ENCODE data around the gene KNDC1. TPM values are rescaled to one million over a fixed set of nuclear protein-coding genes. Genes with fewer than 3 reads are reported as not detected.

The KNDC1 gene
- total and polyA plus RNA-seq, 3 donors from 2014 or later: 4.2 to 19.8 (median 13.3) TPM

GRCh38 chr10:133179128-133179520 is 19.1 kb downstream of the KNDC1 start:
- Histone ChIP-seq H3K4me3 (no peak overlapping the region), H3K36me3 (ENCODE audit: low read depth, missing control alignments) (no peaks in the 10 kb centered on the region), H3K4me1 (no peaks in the 10 kb centered on the region), H3K27ac (no peak overlapping the region), H3K9me3 (no peaks in the 10 kb centered on the region), H3K27me3 (no peaks in the 10 kb centered on the region)
- no peak for DNase-seq
- TF ChIP-seq CTCF (IDR thresholded peaks at IDR 0.05): no peak
- no peak for TF ChIP-seq POLR2A (IDR thresholded peaks at IDR 0.05)
- WGBS, 2 donors: 93 to 96% methylated on average over 5 to 10 of the region's 11 CpGs
- intact Hi-C loops (cut with DNase I; ENCODE audit: low total_unique reads): no loop called here

- no peaks in the 10 kb centered on the region for H3K27me3 ChIP-seq
- no peak overlapping the region for H3K4me3 ChIP-seq
- TF ChIP-seq CTCF (IDR thresholded peaks at IDR 0.05) (no peak), POLR2A (IDR thresholded peaks at IDR 0.05) (no peak)
- H3K9me3 ChIP-seq: no peaks in the 10 kb centered on the region
- intact Hi-C loops (cut with DNase I; ENCODE audit: low total_unique reads): no loop called here
- H3K27ac ChIP-seq: no peak overlapping the region
- no peak for DNase-seq
- no peaks in the 10 kb centered on the region for H3K4me1 ChIP-seq
- H3K36me3 ChIP-seq (ENCODE audit: low read depth, missing control alignments): no peaks in the 10 kb centered on the region
- 89% methylated on average over 26 of the region's 26 CpGs for WGBS, 2 donors
Observed at GRCh38 chr10:133179651-133180050, 19.6 kb downstream of the KNDC1 start.

GRCh38 chr10:133180192-133180964 is 20.4 kb downstream of the KNDC1 start:
- H3K27ac ChIP-seq: no peak overlapping the region
- 91 to 92% methylated on average over 30 to 33 of the region's 33 CpGs for WGBS, 2 donors
- no peak for DNase-seq
- H3K27me3 ChIP-seq: no peaks in the 10 kb centered on the region
- TF ChIP-seq POLR2A (IDR thresholded peaks at IDR 0.05) (no peak), CTCF (IDR thresholded peaks at IDR 0.05) (no peak)
- no peaks in the 10 kb centered on the region for H3K9me3 ChIP-seq
- no peak overlapping the region for H3K4me3 ChIP-seq
- H3K4me1 ChIP-seq: no peaks in the 10 kb centered on the region
- H3K36me3 ChIP-seq (ENCODE audit: low read depth, missing control alignments): no peaks in the 10 kb centered on the region
- intact Hi-C loops (cut with DNase I; ENCODE audit: low total_unique reads): no loop called here

GRCh38 chr10:133180965-133181639 is 21.1 kb downstream of the KNDC1 start:
- Histone ChIP-seq H3K4me1 (no peaks in the 10 kb centered on the region), H3K9me3 (no peaks in the 10 kb centered on the region), H3K4me3 (no peak overlapping the region), H3K27me3 (no peaks in the 10 kb centered on the region), H3K36me3 (ENCODE audit: low read depth, missing control alignments) (no peaks in the 10 kb centered on the region), H3K27ac (no peak overlapping the region)
- no peak for TF ChIP-seq POLR2A (IDR thresholded peaks at IDR 0.05)
- no peak for TF ChIP-seq CTCF (IDR thresholded peaks at IDR 0.05)
- no peak for DNase-seq
- intact Hi-C loops (cut with DNase I; ENCODE audit: low total_unique reads): no loop called here
- 85 to 89% methylated on average over 6 to 23 of the region's 23 CpGs for WGBS, 2 donors
